NCI-H774 (cell line): Measurements from ENCODE around the gene RAC2.
"Not testable (repeated sequence)": the region's sequence is repeated elsewhere in the genome, so short reads cannot be mapped to it uniquely, and the experiment has no call there.

Experiments used
- DNase-seq: peaks from one replicate; lab custom pipeline; 2025; lab: John Stamatoyannopoulos, UW

Gene RAC2

GRCh38 chr22:37255558-37256006 is 11.5 kb upstream of the RAC2 start:
- DNase-seq = no peak

- no peak for DNase-seq
Observed at GRCh38 chr22:37254867-37255233, 10.8 kb upstream of the RAC2 start.

- DNase-seq = no peak
Observed at GRCh38 chr22:37254209-37254866, 10.3 kb upstream of the RAC2 start.

GRCh38 chr22:37253126-37253660 is 9.1 kb upstream of the RAC2 start:
- no peak for DNase-seq

- DNase-seq = not testable (repeated sequence)
Observed at GRCh38 chr22:37251836-37252235, 7.8 kb upstream of the RAC2 start.

- DNase-seq = no peak
Observed at GRCh38 chr22:37249986-37250385, 5.9 kb upstream of the RAC2 start.

- no peak for DNase-seq
Observed at GRCh38 chr22:37248251-37248650, 4.2 kb upstream of the RAC2 start.

- DNase-seq = no peak
Observed at GRCh38 chr22:37245740-37246139, 1.7 kb upstream of the RAC2 start.

GRCh38 chr22:37244922-37245722 is 1.1 kb upstream of the RAC2 start:
- no peak for DNase-seq

GRCh38 chr22:37243402-37244113 is 511 bp downstream of the RAC2 start:
- DNase-seq = no peak

- no peak for DNase-seq
Observed at GRCh38 chr22:37242395-37242918, 1.6 kb downstream of the RAC2 start.

- DNase-seq = no peak
Observed at GRCh38 chr22:37241351-37242142, 2.5 kb downstream of the RAC2 start.

GRCh38 chr22:37240941-37241320 is 3.1 kb downstream of the RAC2 start:
- no peak for DNase-seq

GRCh38 chr22:37240240-37240940 is 3.7 kb downstream of the RAC2 start:
- no peak for DNase-seq

- DNase-seq = no peak
Observed at GRCh38 chr22:37239336-37240239, 4.5 kb downstream of the RAC2 start.

GRCh38 chr22:37237371-37238268 is 6.4 kb downstream of the RAC2 start:
- DNase-seq = no peak

- DNase-seq = no peak
Observed at GRCh38 chr22:37235897-37236607, 8.0 kb downstream of the RAC2 start.
